ENCODE data around the gene GALR2.

DNA sequence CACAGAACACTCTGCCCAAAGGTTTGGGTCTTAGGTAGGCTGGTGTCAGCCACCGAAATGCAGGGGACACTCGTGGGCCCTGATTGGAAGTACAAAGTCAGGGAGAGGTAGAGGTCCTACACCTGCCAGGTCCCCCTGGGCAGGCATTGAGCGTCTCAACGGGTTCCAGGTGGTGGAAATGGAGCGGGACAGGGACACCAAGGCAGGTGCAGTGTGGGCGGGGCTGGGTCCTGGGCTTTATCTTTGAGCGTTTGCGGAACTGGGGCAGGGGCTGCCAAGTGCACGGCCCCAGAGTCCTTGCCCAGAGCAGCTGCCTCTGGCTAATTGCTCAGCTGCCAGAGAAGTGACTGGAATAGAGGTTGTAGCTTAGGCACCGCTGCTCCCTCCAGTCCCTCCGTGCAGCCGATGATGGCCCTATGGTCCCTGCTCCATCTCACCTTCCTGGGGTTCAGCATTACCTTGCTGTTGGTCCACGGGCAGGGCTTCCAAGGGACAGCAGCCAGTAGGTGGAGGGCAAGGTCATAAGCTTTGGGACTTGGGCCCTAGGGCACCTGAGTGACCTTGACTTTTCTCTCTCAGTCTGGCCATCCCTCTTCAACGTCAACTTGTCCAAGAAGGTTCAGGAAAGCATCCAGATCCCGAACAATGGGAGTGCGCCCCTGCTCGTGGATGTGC is 4.4 kb downstream of the GALR2 start, which contains the start of gene ZACN:
- TF ChIP-seq CTCF (conservative IDR thresholded peaks at IDR 0.05; ENCODE audit: low read depth, low read length) = no peak
- TF ChIP-seq EZH2 (IDR thresholded peaks at IDR 0.05; ENCODE audit: borderline replicate concordance, low read depth, low read length, poor library complexity, severe bottlenecking) = no peak
